ENCODE results near the gene CHAF1B. TPM values are rescaled to one million over a fixed set of nuclear protein-coding genes. Genes with fewer than 3 reads are reported as not detected.

Gene CHAF1B
- total and polyA plus RNA-seq, 2 of the 8 experiments (the other 6 are each of a cell fraction or from before 2014, with no cell fraction given): 11.8 to 23.1 TPM

GRCh38 chr21:36461918-36462486 is 76.8 kb downstream of the CHAF1B start (continued):
- TF ChIP-seq USF2 (IDR thresholded peaks at IDR 0.05; ENCODE audit: low read length) (no peak), SRF (IDR thresholded peaks at IDR 0.05; ENCODE audit: low read depth, low read length) (no peak)

All from H1 (cell line).